AG04450 (cell line): ENCODE results near the gene CLDN1. TPM values are rescaled to one million over a fixed set of nuclear protein-coding genes. Genes with fewer than 3 reads are reported as not detected.

Experiments
- CTCF ChIA-PET: fragments of 300-600, 350-600 bp; formaldehyde crosslinking; extraction: SDS; loops from one replicate; lab custom pipeline; 2022; ENCODE audit warnings: antibody characterized with exemption, inconsistent platforms; lab: Charles Lee
- POLR2A ChIA-PET: fragments of 350-600 bp; formaldehyde crosslinking; extraction: SDS; loops from one replicate; lab custom pipeline; 2021; ENCODE audit warnings: antibody characterized with exemption, inconsistent platforms; lab: Yijun Ruan, JAX
- DNase-seq: peaks from one replicate; pipeline ENCODE4 v3.0.0-alpha.2; 2011; ENCODE audit warnings: low read depth, low spot score
- H3K27ac ChIP-seq: one replicate; pipeline ENCODE4 v1.5.1; 2012; ENCODE audit warnings: low read depth, low read length, control low read depth
- H3K27me3 ChIP-seq: one replicate; pipeline ENCODE4 v1.6.0; 2012; ENCODE audit warnings: low read length; ENCODE audit not compliant: control insufficient read depth, insufficient read depth
- H3K4me3 ChIP-seq: 2 replicates; pipeline ENCODE4 v1.5.1; 2011; ENCODE audit warnings: mild to moderate bottlenecking, low read depth, low read length, control low read depth
- H3K9me3 ChIP-seq: 2 replicates; pipeline ENCODE4 v1.5.1; 2012; ENCODE audit warnings: low read length; ENCODE audit not compliant: control insufficient read depth, insufficient read depth
- polyA plus RNA-seq: library from polyadenylated mRNA; depleted of rRNA; stranded (reverse); fragments of >200 nt; gene quantifications from 2 replicates; pipeline ENCODE4 v1.2.3, GENCODE V29; 2011
- TF ChIP-seq, protein P1 (sequence below): IDR thresholded peaks from 2 replicates; pipeline ENCODE4 v1.5.1; 2011; ENCODE audit warnings: low read depth, low read length, control low read depth, inconsistent platforms

CLDN1 gene
- polyA plus RNA-seq, 1 experiment, result 9.6 TPM

DNA sequence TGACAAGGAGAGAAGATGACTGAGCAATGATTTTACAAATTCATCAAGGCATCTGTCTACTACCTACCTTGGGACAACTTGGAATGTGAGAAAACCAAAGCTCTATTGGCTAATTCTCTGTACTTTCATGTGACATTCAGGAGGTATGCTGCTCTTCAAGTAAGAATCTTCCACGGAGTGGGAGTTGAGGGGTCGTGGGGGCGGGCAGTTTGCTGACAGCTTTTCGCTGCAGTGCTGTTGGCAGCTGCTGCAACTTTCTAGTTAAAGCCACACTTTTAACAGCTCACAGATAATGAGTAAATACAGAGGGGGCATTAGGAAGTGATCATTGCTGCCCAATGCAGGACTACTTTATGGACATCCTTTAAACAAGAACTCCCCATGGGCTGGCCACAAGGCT is 22.3 kb downstream of the CLDN1 start:
- POLR2A ChIA-PET, result no interaction called here

DNA sequence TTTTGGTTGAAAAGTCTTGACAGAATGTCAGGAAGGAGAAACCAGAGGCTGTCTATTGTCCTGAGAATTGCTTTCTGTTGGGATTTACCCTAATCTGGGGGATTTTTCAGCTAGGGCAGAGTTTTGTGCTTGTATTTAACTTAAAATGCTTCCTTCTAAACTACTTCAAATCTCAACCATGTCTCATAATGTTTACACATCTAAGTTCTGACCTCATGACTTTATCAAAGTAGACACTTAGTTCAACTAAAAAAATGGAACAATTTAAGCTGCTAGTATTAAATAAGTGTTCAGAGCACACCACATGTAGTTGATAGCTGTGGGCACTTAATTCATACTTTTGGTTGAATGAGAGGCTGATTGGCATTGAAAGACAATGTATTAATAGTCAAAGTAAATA is 28.2 kb downstream of the CLDN1 start:
- ChIA-PET CTCF (interaction anchor here (0.8 to 3.6 kb wide), 3 partner anchors 29 to 333 kb away, joined by 4 to 21 read pairs (median 4); partner anchors contain the start of gene CLDN1), POLR2A (no interaction called here)
- Histone ChIP-seq H3K27me3 (no peaks in the 10 kb centered on the region), H3K27ac (no peak overlapping the region), H3K4me3 (no peak overlapping the region), H3K9me3 (peaks cover 6% of the 10 kb centered on the region; the same call in 1 of the 2 replicates)
- TF ChIP-seq, protein P1, sequence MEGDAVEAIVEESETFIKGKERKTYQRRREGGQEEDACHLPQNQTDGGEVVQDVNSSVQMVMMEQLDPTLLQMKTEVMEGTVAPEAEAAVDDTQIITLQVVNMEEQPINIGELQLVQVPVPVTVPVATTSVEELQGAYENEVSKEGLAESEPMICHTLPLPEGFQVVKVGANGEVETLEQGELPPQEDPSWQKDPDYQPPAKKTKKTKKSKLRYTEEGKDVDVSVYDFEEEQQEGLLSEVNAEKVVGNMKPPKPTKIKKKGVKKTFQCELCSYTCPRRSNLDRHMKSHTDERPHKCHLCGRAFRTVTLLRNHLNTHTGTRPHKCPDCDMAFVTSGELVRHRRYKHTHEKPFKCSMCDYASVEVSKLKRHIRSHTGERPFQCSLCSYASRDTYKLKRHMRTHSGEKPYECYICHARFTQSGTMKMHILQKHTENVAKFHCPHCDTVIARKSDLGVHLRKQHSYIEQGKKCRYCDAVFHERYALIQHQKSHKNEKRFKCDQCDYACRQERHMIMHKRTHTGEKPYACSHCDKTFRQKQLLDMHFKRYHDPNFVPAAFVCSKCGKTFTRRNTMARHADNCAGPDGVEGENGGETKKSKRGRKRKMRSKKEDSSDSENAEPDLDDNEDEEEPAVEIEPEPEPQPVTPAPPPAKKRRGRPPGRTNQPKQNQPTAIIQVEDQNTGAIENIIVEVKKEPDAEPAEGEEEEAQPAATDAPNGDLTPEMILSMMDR, result no peak
- DNase-seq, result no peak

More for the DNA sequence above, 22.3 kb downstream of the CLDN1 start:
- TF ChIP-seq, protein P1, result no peak
- CTCF ChIA-PET, result interaction anchor here (2.1 kb wide), 1 partner anchor 22 kb away, joined by 8 read pairs; the partner anchor contains the start of gene CLDN1
- DNase-seq, result no peak
- H3K4me3 ChIP-seq, result no peak overlapping the region
- no peaks in the 10 kb centered on the region for H3K27me3 ChIP-seq
- no peaks in the 10 kb centered on the region for H3K9me3 ChIP-seq
- H3K27ac ChIP-seq, result no peak overlapping the region

DNA sequence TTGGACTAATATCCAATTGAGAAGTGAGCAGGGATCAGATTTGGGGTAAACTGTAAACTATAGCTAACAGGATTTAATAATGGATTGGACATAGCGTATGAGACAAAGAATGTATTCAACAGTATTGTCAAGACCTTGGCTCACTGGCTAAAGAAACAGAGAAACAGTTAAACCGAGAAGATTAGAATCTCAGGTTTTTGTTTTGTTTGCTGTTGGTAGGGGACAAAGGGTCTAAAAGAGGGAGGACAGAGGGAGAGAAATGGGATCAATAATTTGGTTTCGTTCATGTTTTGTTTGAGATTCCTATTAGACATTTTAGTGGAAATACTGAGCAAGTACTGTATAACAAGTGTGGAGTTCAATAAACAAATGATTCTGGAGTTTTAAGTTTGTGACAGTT is 28.6 kb downstream of the CLDN1 start:
- H3K9me3 ChIP-seq, result peaks cover 6% of the 10 kb centered on the region; the same call in 1 of the 2 replicates
- CTCF ChIA-PET, result interaction anchor here (1.2 to 3.6 kb wide), 2 partner anchors 29 to 332 kb away, joined by 4 to 21 read pairs; partner anchors contain the start of gene CLDN1
- no peak for DNase-seq
- POLR2A ChIA-PET, result no interaction called here
- no peak overlapping the region for H3K27ac ChIP-seq
- H3K4me3 ChIP-seq, result no peak overlapping the region
- TF ChIP-seq, protein P1, result no peak
- H3K27me3 ChIP-seq, result no peaks in the 10 kb centered on the region

DNA sequence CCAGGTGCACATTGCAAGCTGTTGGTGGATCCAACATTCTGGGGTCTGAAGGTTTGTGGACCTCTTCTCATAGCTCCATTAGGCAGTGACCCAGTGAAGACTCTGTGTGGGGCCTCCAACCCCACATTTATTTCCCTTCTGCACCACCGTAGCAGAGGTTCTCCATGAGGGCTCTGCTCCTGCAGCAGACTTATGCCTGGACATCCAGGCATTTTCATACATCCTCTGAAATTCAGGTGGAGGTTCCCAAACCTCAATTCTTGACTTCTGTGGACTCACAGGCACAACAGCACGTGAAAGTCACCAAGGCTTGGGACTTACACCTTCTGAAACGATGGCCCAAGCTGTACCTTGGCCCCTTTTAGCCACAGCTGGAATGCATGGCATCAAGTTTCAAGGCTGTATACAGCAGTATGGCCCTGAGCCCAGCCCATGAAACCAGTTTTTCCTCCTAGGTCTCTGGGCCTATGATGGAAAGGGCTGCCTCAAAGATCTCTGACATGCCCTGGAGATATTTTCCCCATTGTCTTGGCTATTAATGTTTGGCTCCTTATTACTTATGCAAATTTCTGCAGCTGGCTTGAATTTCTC is 30.2 kb downstream of the CLDN1 start:
- CTCF ChIA-PET, result no interaction called here
- TF ChIP-seq, protein P1, result no peak
- H3K27ac ChIP-seq, result no peak overlapping the region
- H3K4me3 ChIP-seq, result no peak overlapping the region
- H3K27me3 ChIP-seq, result no peaks in the 10 kb centered on the region
- no peak for DNase-seq
- peaks cover 6% of the 10 kb centered on the region; the same call in 1 of the 2 replicates for H3K9me3 ChIP-seq
- POLR2A ChIA-PET, result no interaction called here

DNA sequence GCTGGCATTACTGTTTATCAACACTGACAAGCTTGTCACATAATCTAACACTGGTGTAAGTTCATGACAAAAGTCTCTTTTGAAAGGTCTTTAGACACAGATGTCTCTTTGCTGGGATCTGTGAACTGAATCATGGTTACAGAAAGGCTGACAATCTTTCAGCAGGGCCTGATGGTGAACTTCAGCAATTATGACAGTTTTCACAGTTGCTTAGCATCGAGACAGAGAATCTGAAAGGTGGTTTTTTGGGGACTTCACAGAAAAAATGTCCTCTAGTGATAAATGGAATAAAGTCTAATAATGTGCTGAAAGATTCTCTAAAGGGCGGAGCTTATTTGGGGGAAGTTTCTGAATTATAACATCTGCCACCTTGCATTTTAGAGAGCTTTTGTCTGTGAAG is 32.3 kb downstream of the CLDN1 start:
- ChIA-PET POLR2A (no interaction called here), CTCF (no interaction called here)
- Histone ChIP-seq H3K4me3 (no peak overlapping the region), H3K9me3 (peaks cover 6% of the 10 kb centered on the region; the same call in 1 of the 2 replicates), H3K27me3 (no peaks in the 10 kb centered on the region), H3K27ac (no peak overlapping the region)
- TF ChIP-seq, protein P1, result no peak
- DNase-seq, result no peak
